IMR-90 (cell line): ENCODE results near the gene STAB1. TPM values are rescaled to one million over a fixed set of nuclear protein-coding genes. Genes with fewer than 3 reads are reported as not detected.

ENCODE experiments used
- ATAC-seq: fragments of 200-7000 bp; cut with Tn5 transposase; 2 replicates; pipeline ENCODE4 v1.9.1; 2020; ENCODE audit warnings: low read depth, mild to moderate bottlenecking, moderate library complexity
- BruUV-seq: library from RNA; stranded (reverse); fragments of 400-500 nt; replicated peaks from 2 replicates; lab custom pipeline; 2021; lab: Mats Ljungman, UMichigan
- CTCF ChIA-PET: fragments of 300-600 bp; formaldehyde crosslinking; extraction: SDS; loops from one replicate; lab custom pipeline; 2021; ENCODE audit warnings: antibody characterized with exemption; lab: Yijun Ruan, JAX
- POLR2A ChIA-PET: fragments of 300-600 bp; sonication (Branson Sonifier 250); formaldehyde crosslinking; loops from one replicate; lab custom pipeline; 2022; ENCODE audit warnings: antibody characterized with exemption; ENCODE audit not compliant: unreplicated experiment; lab: Charles Lee
- DNase-seq: peaks from one replicate; pipeline ENCODE4 v3.0.0; 2013
- H2AFZ ChIP-seq: replicated peaks from 2 replicates; pipeline ENCODE3; 2013; ENCODE audit warnings: low read length, mild to moderate bottlenecking; ENCODE audit not compliant: poor library complexity
- H2AK5ac ChIP-seq: 2 replicates; pipeline ENCODE4 v1.6.1; 2013; ENCODE audit warnings: low read depth, low read length, inconsistent platforms
- H2AK9ac ChIP-seq: replicated peaks from 2 replicates; pipeline ENCODE3; 2013; ENCODE audit warnings: mild to moderate bottlenecking, low read depth, low read length, moderate library complexity; ENCODE audit not compliant: poor library complexity
- H2BK120ac ChIP-seq: 2 replicates; pipeline ENCODE4 v1.6.1; 2013; ENCODE audit warnings: low read depth, low read length, inconsistent platforms
- H2BK15ac ChIP-seq: 3 replicates; pipeline ENCODE4 v1.6.1; 2013; ENCODE audit warnings: low read depth, low read length, inconsistent platforms
- H2BK20ac ChIP-seq: 2 replicates; pipeline ENCODE4 v1.6.1; 2013; ENCODE audit warnings: low read depth, mild to moderate bottlenecking, inconsistent platforms, low read length, moderate library complexity
- H2BK5ac ChIP-seq: 2 replicates; pipeline ENCODE4 v1.6.1; 2013; ENCODE audit warnings: mild to moderate bottlenecking, low read depth, low read length, inconsistent platforms; ENCODE audit not compliant: poor library complexity, severe bottlenecking
- H3K14ac ChIP-seq: replicated peaks from 2 replicates; pipeline ENCODE4 v1.6.1; 2013; ENCODE audit warnings: low read depth, low read length, inconsistent platforms
- H3K18ac ChIP-seq: 2 replicates; pipeline ENCODE4 v1.6.1; 2013; ENCODE audit warnings: low read depth, low read length, control low read depth
- H3K23ac ChIP-seq: 2 replicates; pipeline ENCODE4 v1.6.1; 2013; ENCODE audit warnings: low read depth, low read length, inconsistent platforms
- H3K27ac ChIP-seq: 2 replicates; pipeline ENCODE4 v1.5.1; 2013; ENCODE audit warnings: mild to moderate bottlenecking, control low read depth, low read length; ENCODE audit not compliant: insufficient read depth
- H3K27me3 ChIP-seq: 2 replicates; pipeline ENCODE4 v1.6.1; 2013; ENCODE audit warnings: low read length; ENCODE audit not compliant: control insufficient read depth, insufficient read depth
- H3K36me3 ChIP-seq: 2 replicates; pipeline ENCODE4 v1.6.1; 2013; ENCODE audit warnings: low read length, mixed read lengths; ENCODE audit not compliant: control insufficient read depth, insufficient read depth
- H3K4ac ChIP-seq: 2 replicates; pipeline ENCODE4 v1.6.1; 2013; ENCODE audit warnings: low read depth, low read length, inconsistent platforms
- H3K4me1 ChIP-seq: 2 replicates; pipeline ENCODE4 v1.6.1; 2013; ENCODE audit warnings: low read length, mixed read lengths; ENCODE audit not compliant: control insufficient read depth, insufficient read depth
- H3K4me2 ChIP-seq: 2 replicates; pipeline ENCODE4 v1.6.1; 2013; ENCODE audit warnings: low read depth, mild to moderate bottlenecking, control low read depth, low read length, moderate library complexity
- H3K4me3 ChIP-seq: 2 replicates; pipeline ENCODE4 v1.5.1; 2013; ENCODE audit warnings: low read depth, mild to moderate bottlenecking, control low read depth, low read length, moderate library complexity; ENCODE audit not compliant: insufficient read depth
- H3K56ac ChIP-seq: 2 replicates; pipeline ENCODE4 v1.6.1; 2013; ENCODE audit warnings: low read length, inconsistent platforms; ENCODE audit not compliant: insufficient read depth; ENCODE audit errors: extremely low read depth
- H3K79me1 ChIP-seq, 2 experiments: 2 replicates each; pipeline ENCODE4 v1.6.1; 2013; ENCODE audit warnings: low read length in 2 of 2, inconsistent platforms in 1 of 2, low read depth in 1 of 2
- H3K9ac ChIP-seq: 2 replicates; pipeline ENCODE4 v1.6.1; 2013; ENCODE audit warnings: low read depth, low read length, control low read depth
- H3K9me1 ChIP-seq: 2 replicates; pipeline ENCODE4 v1.6.1; 2013; ENCODE audit warnings: low read length, inconsistent platforms; ENCODE audit not compliant: insufficient read depth
- H3K9me3 ChIP-seq: 2 replicates; pipeline ENCODE4 v1.6.1; 2013; ENCODE audit warnings: low read length; ENCODE audit not compliant: control insufficient read depth, insufficient read depth
- H4K20me1 ChIP-seq: 2 replicates; pipeline ENCODE4 v1.6.1; 2013; ENCODE audit warnings: low read length, inconsistent platforms; ENCODE audit not compliant: insufficient read depth
- H4K5ac ChIP-seq: 2 replicates; pipeline ENCODE4 v1.6.1; 2013; ENCODE audit warnings: mild to moderate bottlenecking, low read depth, low read length, control low read depth
- H4K8ac ChIP-seq, 2 experiments: 2 replicates each; pipeline ENCODE4 v1.6.1; 2013; ENCODE audit warnings: low read depth in 2 of 2, low read length in 2 of 2, control low read depth in 1 of 2, inconsistent platforms in 1 of 2
- H4K91ac ChIP-seq: 2 replicates; pipeline ENCODE4 v1.6.1; 2013; ENCODE audit warnings: low read depth, low read length, inconsistent platforms; ENCODE audit not compliant: insufficient read depth
- CEBPB ChIP-seq: IDR thresholded peaks from 2 replicates; pipeline ENCODE4 v1.6.1; 2012; ENCODE audit warnings: low read depth, low read length, improper control_type of control experiment
- FOS ChIP-seq: fragments of 150-350 bp; IDR thresholded peaks from 2 replicates; pipeline ENCODE4 v1.6.1; 2016; ENCODE audit warnings: low read depth, low read length
- MAZ ChIP-seq: IDR thresholded peaks from 2 replicates; pipeline ENCODE4 v1.6.1; 2012; ENCODE audit warnings: low read depth, mild to moderate bottlenecking, low read length, improper control_type of control experiment, moderate library complexity, borderline replicate concordance
- NFE2L2 ChIP-seq: fragments of 150-350 bp; IDR thresholded peaks from 2 replicates; pipeline ENCODE4 v1.6.1; 2016; ENCODE audit warnings: low read depth, mild to moderate bottlenecking, low read length
- RCOR1 ChIP-seq: IDR thresholded peaks from 2 replicates; pipeline ENCODE4 v1.6.1; 2012; ENCODE audit warnings: mild to moderate bottlenecking, low read length, improper control_type of control experiment; ENCODE audit not compliant: insufficient replicate concordance
- RFX5 ChIP-seq: IDR thresholded peaks from 2 replicates; pipeline ENCODE4 v1.8.0; 2012; ENCODE audit warnings: low read depth, mild to moderate bottlenecking, low read length, moderate library complexity
- SMC3 ChIP-seq: fragments of 150-350 bp; IDR thresholded peaks from 2 replicates; pipeline ENCODE4 v1.6.1; 2016; ENCODE audit warnings: low read depth, mild to moderate bottlenecking, antibody characterized with exemption, low read length, moderate library complexity
- WGBS, 2 experiments: methylation state at CpG; one replicate each; pipeline versions ENCODE4 v1.1.5 to v1.1.7; 2013; ENCODE audit warnings: missing lambda C conversion rate in 2 of 2; ENCODE audit not compliant: insufficient read length in 1 of 2; ENCODE audit errors: extremely low coverage in 2 of 2; 5-methylcytosine and 5-hydroxymethylcytosine counted together
- dilution Hi-C: fragments of 300-500 bp; cut with HindIII; formaldehyde crosslinking; loops from one replicate; pipeline ENCODE4 v1.14.3; 2018; ENCODE audit warnings: low sequenced_read_pairs; ENCODE audit not compliant: unreplicated experiment
- in situ Hi-C: fragments of 300-500 bp; cut with MboI; formaldehyde crosslinking; loops from 3 replicates; pipeline ENCODE4 v1.14.3; 2019; ENCODE audit warnings: low sequenced_read_pairs, inconsistent platforms, mixed read lengths
- intact Hi-C: fragments of 100-400 bp; cut with micrococcal nuclease; formaldehyde crosslinking; loops from 2 replicates; pipeline ENCODE4 v1.10.0; 2022
- polyA plus RNA-seq, 3 experiments: library from polyadenylated mRNA; depleted of rRNA; stranded (reverse); fragments of >200 nt; gene quantifications; 2 replicates each; pipeline ENCODE4 v1.2.3, GENCODE V29; 2012; ENCODE audit warnings: low replicate concordance in 1 of 3
- total RNA-seq: library from RNA; depleted of rRNA; stranded (reverse); fragments of >200 nt; gene quantifications from 2 replicates; pipeline ENCODE4 v1.2.3, GENCODE V29; 2012
- TF ChIP-seq, protein P1 (sequence below): fragments of 150-350 bp; IDR thresholded peaks from 2 replicates; pipeline ENCODE4 v1.6.1; 2016; ENCODE audit warnings: low read depth, mild to moderate bottlenecking, low read length, moderate library complexity, borderline replicate concordance

The STAB1 gene
- total and polyA plus RNA-seq, 2 of the 4 experiments (the other 2 are of a cell fraction) = not detected

DNA sequence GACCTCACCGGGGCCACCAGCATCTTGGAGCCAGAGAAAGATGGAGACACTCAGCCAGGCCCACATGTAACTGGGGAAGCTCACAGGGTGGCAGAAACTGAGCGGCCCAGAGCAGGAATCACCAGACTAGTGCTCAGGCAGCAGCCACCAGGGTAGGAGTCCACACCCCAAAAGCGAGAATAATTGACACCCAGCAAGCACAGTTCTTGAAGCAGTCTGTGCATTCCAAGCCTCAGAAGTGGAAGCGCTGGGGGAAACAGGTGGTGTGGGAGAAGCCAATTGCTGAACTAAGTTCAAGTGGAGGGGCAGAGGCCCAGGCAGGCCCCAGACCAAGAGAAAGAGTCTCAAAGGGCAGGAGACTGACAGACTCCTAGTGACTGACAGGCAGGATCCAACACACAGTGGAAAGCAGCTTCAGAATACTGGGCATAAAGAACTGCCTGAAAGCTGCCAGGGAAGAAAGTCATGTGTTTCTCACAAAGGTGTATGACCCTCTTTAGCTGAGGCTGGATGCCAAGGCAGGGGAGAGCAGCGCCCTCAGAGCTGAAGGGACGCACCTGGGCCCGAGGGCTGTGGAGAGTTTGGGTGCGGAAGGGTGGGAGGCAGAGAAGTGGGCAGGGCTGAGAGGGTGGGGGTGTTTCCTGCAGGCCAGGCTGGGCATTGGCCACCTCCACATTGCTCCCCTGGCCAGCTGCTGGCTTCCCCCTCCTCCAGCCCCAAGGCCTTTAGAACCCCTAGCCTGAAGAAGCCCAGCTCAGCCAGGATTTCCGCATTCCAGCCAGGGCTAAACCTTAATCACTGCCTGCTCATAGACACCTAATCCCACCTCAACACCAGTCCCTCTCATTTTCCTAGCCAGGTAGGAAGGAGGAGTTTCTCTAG lies 30.8 kb downstream of the STAB1 start:
- no peak overlapping the region for H3K27ac ChIP-seq
- ChIA-PET POLR2A (no interaction called here), CTCF (no interaction called here)
- H3K9me3 ChIP-seq = no peaks in the 10 kb centered on the region
- H3K27me3 ChIP-seq = no peaks in the 10 kb centered on the region
- H3K79me1 ChIP-seq = peaks cover 7 to 56% of the 10 kb centered on the region in 2 experiments
- H2BK20ac ChIP-seq = no peak overlapping the region
- no peak overlapping the region for H3K4me2 ChIP-seq
- in situ Hi-C loops (no loop called here), intact Hi-C loops (no loop called here), dilution Hi-C loops (no loop called here)
- H3K18ac ChIP-seq = no peak overlapping the region
- no peak overlapping the region for H2AK5ac ChIP-seq
- BruUV-seq = no TSS peak
- H2BK120ac ChIP-seq = no peak overlapping the region
- H3K4me1 ChIP-seq = peaks cover 10% of the 10 kb centered on the region
- H3K36me3 ChIP-seq = peaks cover 57% of the 10 kb centered on the region
- H3K4me3 ChIP-seq = no peak overlapping the region
- no peak overlapping the region for H3K56ac ChIP-seq
- DNase-seq (no peak), ATAC-seq (no peak)
- H3K23ac ChIP-seq = no peak overlapping the region
- H2BK15ac ChIP-seq = no peak overlapping the region
- no peak overlapping the region for H3K14ac ChIP-seq
- no peak overlapping the region for H3K4ac ChIP-seq
- no peak overlapping the region for H2AK9ac ChIP-seq
- H4K91ac ChIP-seq = no peak overlapping the region
- H4K5ac ChIP-seq = no peak overlapping the region
- WGBS, 2 experiments = 80% methylated on average over 2 of the region's 9 CpGs; no CpG with 5 or more reads in 1 of the 2 experiments
- no peak overlapping the region for H4K8ac ChIP-seq
- H3K9me1 ChIP-seq = peaks cover 19% of the 10 kb centered on the region
- TF ChIP-seq RCOR1 (no peak), NFE2L2 (no peak), RFX5 (no peak), FOS (no peak), MAZ (no peak), CEBPB (no peak), SMC3 (no peak)
- TF ChIP-seq, protein P1, sequence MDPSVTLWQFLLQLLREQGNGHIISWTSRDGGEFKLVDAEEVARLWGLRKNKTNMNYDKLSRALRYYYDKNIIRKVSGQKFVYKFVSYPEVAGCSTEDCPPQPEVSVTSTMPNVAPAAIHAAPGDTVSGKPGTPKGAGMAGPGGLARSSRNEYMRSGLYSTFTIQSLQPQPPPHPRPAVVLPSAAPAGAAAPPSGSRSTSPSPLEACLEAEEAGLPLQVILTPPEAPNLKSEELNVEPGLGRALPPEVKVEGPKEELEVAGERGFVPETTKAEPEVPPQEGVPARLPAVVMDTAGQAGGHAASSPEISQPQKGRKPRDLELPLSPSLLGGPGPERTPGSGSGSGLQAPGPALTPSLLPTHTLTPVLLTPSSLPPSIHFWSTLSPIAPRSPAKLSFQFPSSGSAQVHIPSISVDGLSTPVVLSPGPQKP = no peak
- H4K20me1 ChIP-seq = peaks cover 33% of the 10 kb centered on the region
- H2AFZ ChIP-seq = no peak overlapping the region
- no peak overlapping the region for H2BK5ac ChIP-seq
- no peak overlapping the region for H3K9ac ChIP-seq
